Endothelial cell of umbilical vein (primary cell): ENCODE measurements around the gene ZNF154. TPM values are rescaled to one million over a fixed set of nuclear protein-coding genes. Genes with fewer than 3 reads are reported as not detected.

Source experiments
- BruUV-seq: library from RNA; stranded (reverse); fragments of 400-500 nt; replicated peaks from 2 replicates; lab custom pipeline; 2021; lab: Mats Ljungman, UMichigan
- CTCF ChIA-PET: fragments of 300-600, 350-600 bp; sonication (Branson Sonifier 250); formaldehyde crosslinking; loops from one replicate; lab custom pipeline; 2021; ENCODE audit warnings: antibody characterized with exemption, inconsistent platforms; lab: Charles Lee
- POLR2A ChIA-PET: fragments of 300-600, 350-600 bp; sonication (Branson Sonifier 250); formaldehyde crosslinking; loops from one replicate; lab custom pipeline; 2021; ENCODE audit warnings: antibody characterized with exemption, inconsistent platforms; lab: Charles Lee
- DNase-seq: peaks from one replicate; pipeline ENCODE4 v3.0.0-alpha.2; 2011; ENCODE audit warnings: low read depth, low spot score
- FAIRE-seq: peaks from 2 replicates; lab custom pipeline; 2011; peaks lifted over from hg19 to GRCh38; lab: Jason Lieb, UNC
- H2AFZ ChIP-seq: 2 replicates; pipeline ENCODE4 v1.6.0; 2012; ENCODE audit warnings: low read depth, low read length, control low read depth, inconsistent platforms
- H3K27ac ChIP-seq: 2 replicates; pipeline ENCODE4 v1.5.1; 2011; ENCODE audit warnings: low read depth, mild to moderate bottlenecking, control low read depth, low read length, moderate library complexity; ENCODE audit not compliant: insufficient read depth
- H3K27me3 ChIP-seq, 2 experiments: 2 replicates each; pipeline versions ENCODE4 v1.6.0 to v1.6.1; 2011; ENCODE audit warnings: low read length in 2 of 2, mixed read lengths in 1 of 2; ENCODE audit not compliant: control insufficient read depth in 2 of 2, insufficient read depth in 2 of 2
- H3K36me3 ChIP-seq, 2 experiments: 2 replicates in 1 of 2; 3 replicates in 1 of 2; pipeline ENCODE4 v1.5.1; 2011; ENCODE audit warnings: low read length in 2 of 2, mild to moderate bottlenecking in 1 of 2, moderate library complexity in 1 of 2; ENCODE audit not compliant: control insufficient read depth in 2 of 2, insufficient read depth in 2 of 2; ENCODE audit errors: extremely low read depth in 1 of 2
- H3K4me1 ChIP-seq: 3 replicates; pipeline ENCODE4 v1.5.1; 2011; ENCODE audit warnings: mild to moderate bottlenecking, low read length; ENCODE audit not compliant: control insufficient read depth, insufficient read depth; ENCODE audit errors: extremely low read depth
- H3K4me2 ChIP-seq: 2 replicates; pipeline ENCODE4 v1.6.1; 2011; ENCODE audit warnings: low read length, control low read depth, mixed read lengths; ENCODE audit not compliant: insufficient read depth
- H3K4me3 ChIP-seq, 3 experiments: fragments of 200-600 bp in 1 of 3; sonication (generic), shearing (Covaris generic) in 1 of 3; replicated peaks in 1 of 3; 2 replicates each; pipeline ENCODE4 v1.5.1; 2011 to 2016; ENCODE audit warnings: control low read depth in 3 of 3, low read length in 3 of 3, mild to moderate bottlenecking in 2 of 3, inconsistent platforms in 1 of 3, low read depth in 1 of 3, moderate library complexity in 1 of 3; ENCODE audit not compliant: insufficient read depth in 1 of 3
- H3K79me2 ChIP-seq: 2 replicates; pipeline ENCODE4 v1.6.0; 2012; ENCODE audit warnings: low read length, inconsistent platforms; ENCODE audit not compliant: control insufficient read depth, insufficient read depth
- H3K9ac ChIP-seq: replicated peaks from 2 replicates; pipeline ENCODE3; 2011; ENCODE audit warnings: low read length, control low read depth; ENCODE audit not compliant: insufficient read depth; ENCODE audit errors: extremely low read depth
- H3K9me1 ChIP-seq: replicated peaks from 3 replicates; pipeline ENCODE4 v1.6.0; 2011; ENCODE audit warnings: mild to moderate bottlenecking, low read length; ENCODE audit not compliant: control insufficient read depth, insufficient read depth; ENCODE audit errors: extremely low read depth
- H3K9me3 ChIP-seq: replicated peaks from 2 replicates; pipeline ENCODE4 v1.5.1; 2012; ENCODE audit warnings: low read length, inconsistent platforms; ENCODE audit not compliant: control insufficient read depth, insufficient read depth
- H4K20me1 ChIP-seq: replicated peaks from 2 replicates; pipeline ENCODE3; 2011; ENCODE audit warnings: mild to moderate bottlenecking, low read length; ENCODE audit not compliant: control insufficient read depth, insufficient read depth; ENCODE audit errors: extremely low read depth
- EZH2 ChIP-seq: IDR thresholded peaks from 2 replicates; pipeline ENCODE4 v1.6.1; 2012; ENCODE audit warnings: borderline replicate concordance, low read depth, mild to moderate bottlenecking, moderate library complexity, low read length, inconsistent platforms; ENCODE audit not compliant: severe bottlenecking
- FOS ChIP-seq: IDR thresholded peaks from 2 replicates; pipeline ENCODE4 v1.6.1; 2011; ENCODE audit warnings: mild to moderate bottlenecking, low read length, moderate library complexity, borderline replicate concordance; ENCODE audit not compliant: insufficient read depth
- GATA2 ChIP-seq: IDR thresholded peaks from 2 replicates; pipeline ENCODE4 v1.7.0; 2011; ENCODE audit warnings: low read depth, mild to moderate bottlenecking, moderate library complexity, mixed read lengths, low read length; ENCODE audit not compliant: insufficient read length, insufficient read depth
- JUN ChIP-seq: IDR thresholded peaks from 2 replicates; pipeline ENCODE4 v1.6.1; 2011; ENCODE audit warnings: borderline replicate concordance, low read depth; ENCODE audit not compliant: insufficient read length, insufficient read depth
- MYC ChIP-seq: IDR thresholded peaks from one replicate; pipeline ENCODE4 v1.6.1; 2011; ENCODE audit warnings: mild to moderate bottlenecking, low read depth, low read length
- POLR2A ChIP-seq: IDR thresholded peaks from 2 replicates; pipeline ENCODE4 v1.6.1; 2012; ENCODE audit warnings: low read depth, mild to moderate bottlenecking, control low read depth, low read length
- POLR2AphosphoS5 ChIP-seq: IDR thresholded peaks from 2 replicates; pipeline ENCODE4 v1.6.1; 2012; ENCODE audit warnings: low read depth, mild to moderate bottlenecking, control low read depth, low read length, moderate library complexity; ENCODE audit not compliant: insufficient read depth
- dilution Hi-C: fragments of 300-500 bp; cut with MboI; formaldehyde crosslinking; loops from one replicate; pipeline ENCODE4 v1.15.0; 2019; ENCODE audit warnings: low sequenced_read_pairs; ENCODE audit not compliant: extremely low pct_ligation_motif_present
- intact Hi-C: fragments of 100-400 bp; cut with micrococcal nuclease; formaldehyde crosslinking; loops from one replicate; pipeline ENCODE4 v1.10.0; 2022
- polyA plus RNA-seq, 4 experiments: library from polyadenylated mRNA; depleted of rRNA in 3 of 4; stranded (reverse) in 3 of 4; unstranded in 1 of 4; fragments of >200 nt; gene quantifications; 2 replicates each; pipeline versions ENCODE4 v1.2.1 to v1.2.3, GENCODE V29; 2011 to 2012; ENCODE audit warnings: missing spikeins in 1 of 4
- total RNA-seq: library from RNA; stranded (reverse); gene quantifications from 2 replicates; pipeline ENCODE4 v1.2.3, GENCODE V29; 2021
- TF ChIP-seq, protein P1 (sequence below): IDR thresholded peaks from 2 replicates; pipeline ENCODE4 v1.6.1; 2011; ENCODE audit not compliant: insufficient read depth, insufficient read length
- TF ChIP-seq, protein P2 (sequence below), 2 donors: IDR thresholded peaks; 1 replicate in 1 of 2; 2 replicates in 1 of 2; pipeline ENCODE4 v1.5.1; 2011; ENCODE audit warnings: low read length in 2 of 2, mild to moderate bottlenecking in 2 of 2, moderate library complexity in 2 of 2, control low read depth in 1 of 2, inconsistent platforms in 1 of 2, low read depth in 1 of 2; ENCODE audit not compliant: insufficient read depth in 1 of 2; ENCODE audit errors: extremely low read depth in 1 of 2

ZNF154 gene
- total and polyA plus RNA-seq, 2 donors (not counting 3 experiments of a cell fraction or from before 2014, with no cell fraction given): 1.3 to 2.0 TPM

DNA sequence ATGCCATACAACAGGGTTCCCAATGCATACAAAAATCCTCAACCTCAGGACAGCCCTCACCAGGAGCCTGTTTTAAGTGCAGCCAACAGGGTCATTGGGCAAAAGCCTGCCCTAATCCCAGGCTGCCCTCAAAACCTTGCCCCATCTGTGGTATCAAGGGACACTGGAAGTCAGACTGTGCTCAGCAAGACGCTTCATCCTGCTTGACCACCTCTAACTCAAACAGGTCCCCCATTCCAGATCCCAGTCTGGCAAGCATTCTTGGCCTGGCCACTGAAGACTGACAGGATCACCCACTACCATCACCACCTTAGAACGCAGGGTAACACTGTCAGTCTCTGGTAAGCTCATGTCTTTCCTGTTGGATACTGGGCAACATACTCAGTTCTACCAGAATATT, 55.3 kb downstream of the ZNF154 start:
- Histone ChIP-seq H2AFZ (no peak overlapping the region), H4K20me1 (no peaks in the 10 kb centered on the region), H3K79me2 (no peaks in the 10 kb centered on the region), H3K4me1 (no peaks in the 10 kb centered on the region), H3K27me3 (no peaks in the 10 kb centered on the region), H3K4me3 (no peak overlapping the region), H3K36me3 (no peaks in the 10 kb centered on the region), H3K9me1 (no peaks in the 10 kb centered on the region), H3K9ac (no peak overlapping the region), H3K27ac (no peak overlapping the region), H3K9me3 (no peaks in the 10 kb centered on the region), H3K4me2 (no peak overlapping the region)
- DNase-seq (no peak), FAIRE-seq (no peak)
- dilution Hi-C loops (no loop called here), intact Hi-C loops (no loop called here)
- CTCF ChIA-PET: no interaction called here
- TF ChIP-seq EZH2 (no peak), JUN (no peak), MYC (no peak), GATA2 (no peak), POLR2AphosphoS5 (no peak), FOS (no peak), POLR2A (no peak)
- TF ChIP-seq, protein P1, sequence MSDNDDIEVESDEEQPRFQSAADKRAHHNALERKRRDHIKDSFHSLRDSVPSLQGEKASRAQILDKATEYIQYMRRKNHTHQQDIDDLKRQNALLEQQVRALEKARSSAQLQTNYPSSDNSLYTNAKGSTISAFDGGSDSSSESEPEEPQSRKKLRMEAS: no peak
- TF ChIP-seq, protein P2, sequence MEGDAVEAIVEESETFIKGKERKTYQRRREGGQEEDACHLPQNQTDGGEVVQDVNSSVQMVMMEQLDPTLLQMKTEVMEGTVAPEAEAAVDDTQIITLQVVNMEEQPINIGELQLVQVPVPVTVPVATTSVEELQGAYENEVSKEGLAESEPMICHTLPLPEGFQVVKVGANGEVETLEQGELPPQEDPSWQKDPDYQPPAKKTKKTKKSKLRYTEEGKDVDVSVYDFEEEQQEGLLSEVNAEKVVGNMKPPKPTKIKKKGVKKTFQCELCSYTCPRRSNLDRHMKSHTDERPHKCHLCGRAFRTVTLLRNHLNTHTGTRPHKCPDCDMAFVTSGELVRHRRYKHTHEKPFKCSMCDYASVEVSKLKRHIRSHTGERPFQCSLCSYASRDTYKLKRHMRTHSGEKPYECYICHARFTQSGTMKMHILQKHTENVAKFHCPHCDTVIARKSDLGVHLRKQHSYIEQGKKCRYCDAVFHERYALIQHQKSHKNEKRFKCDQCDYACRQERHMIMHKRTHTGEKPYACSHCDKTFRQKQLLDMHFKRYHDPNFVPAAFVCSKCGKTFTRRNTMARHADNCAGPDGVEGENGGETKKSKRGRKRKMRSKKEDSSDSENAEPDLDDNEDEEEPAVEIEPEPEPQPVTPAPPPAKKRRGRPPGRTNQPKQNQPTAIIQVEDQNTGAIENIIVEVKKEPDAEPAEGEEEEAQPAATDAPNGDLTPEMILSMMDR (IDR thresholded peaks at IDR 0.05; ENCODE audit: extremely low read depth in 1 of 2, insufficient read depth in 1 of 2, low read depth in 1 of 2, low read length in 2 of 2): no peak
- BruUV-seq: no TSS peak
- POLR2A ChIA-PET: no interaction called here
